Nephron (organoid): Measurements from ENCODE around the gene SOD1.
A peak's percentile ranks its signal among the peaks of the same experiment; 100 is the strongest.
"Not testable (repeated sequence)": the region's sequence is repeated elsewhere in the genome, so short reads cannot be mapped to it uniquely, and the experiment has no call there.

ENCODE experiments used
- H3K27ac Mint-ChIP-seq, 3 experiments: 2 replicates each; pipeline ENCODE4 v1.8.0; 2020; ENCODE audit warnings: mixed read lengths in 3 of 3, mild to moderate bottlenecking in 2 of 3, moderate library complexity in 1 of 3
- H3K27me3 Mint-ChIP-seq: 2 replicates; pipeline ENCODE4 v1.8.0; 2021; ENCODE audit warnings: low read depth, mild to moderate bottlenecking, moderate library complexity, mixed read lengths
- H3K36me3 Mint-ChIP-seq: 2 replicates; pipeline ENCODE4 v1.8.0; 2020; ENCODE audit warnings: low read depth, mixed read lengths
- H3K4me1 Mint-ChIP-seq: 2 replicates; pipeline ENCODE4 v1.8.0; 2020; ENCODE audit warnings: mixed read lengths
- H3K4me3 Mint-ChIP-seq, 3 experiments: 2 replicates each; pipeline ENCODE4 v1.8.0; 2020; ENCODE audit warnings: mild to moderate bottlenecking in 3 of 3, mixed read lengths in 3 of 3, moderate library complexity in 2 of 3
- H3K9me3 Mint-ChIP-seq: 2 replicates; pipeline ENCODE4 v1.8.0; 2020; ENCODE audit warnings: mixed read lengths
- TF ChIP-seq, protein P1 (sequence below), 3 experiments: fragments of 200-600 bp; sonication (generic); IDR thresholded peaks; one replicate each; pipeline ENCODE4 v1.5.0; 2021; ENCODE audit warnings: antibody characterized with exemption in 3 of 3; ENCODE audit not compliant: unreplicated experiment in 3 of 3

The SOD1 gene

DNA sequence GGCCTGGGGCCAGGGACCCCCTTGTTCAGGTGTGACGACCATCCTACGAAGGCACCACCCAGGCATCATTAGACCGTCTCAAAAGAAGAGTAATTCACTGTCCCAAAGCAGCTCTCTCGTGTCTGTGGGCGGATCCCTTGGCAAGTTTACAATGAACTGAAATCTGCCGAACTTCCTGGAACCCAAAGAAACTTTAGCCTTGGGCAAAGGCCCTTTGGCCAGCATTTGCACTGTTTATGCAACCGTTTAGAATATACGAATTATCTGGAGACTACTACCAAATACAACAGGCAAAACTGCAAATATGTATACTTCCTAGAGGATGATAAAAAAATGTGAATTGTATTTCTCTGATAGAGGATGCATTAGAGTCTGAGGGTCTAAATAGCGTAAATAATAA is 1.4 kb upstream of the SOD1 start:
- Mint-ChIP-seq H3K27me3 (no peaks in the 10 kb centered on the region), H3K27ac (no peak overlapping the region), H3K36me3 (peaks cover 20% of the 10 kb centered on the region), H3K4me1 (peaks cover 29% of the 10 kb centered on the region), H3K4me3 (peak overlapping the region; percentile 44 to 100 (median 100)), H3K9me3 (peaks cover 2% of the 10 kb centered on the region)
- TF ChIP-seq, protein P1, sequence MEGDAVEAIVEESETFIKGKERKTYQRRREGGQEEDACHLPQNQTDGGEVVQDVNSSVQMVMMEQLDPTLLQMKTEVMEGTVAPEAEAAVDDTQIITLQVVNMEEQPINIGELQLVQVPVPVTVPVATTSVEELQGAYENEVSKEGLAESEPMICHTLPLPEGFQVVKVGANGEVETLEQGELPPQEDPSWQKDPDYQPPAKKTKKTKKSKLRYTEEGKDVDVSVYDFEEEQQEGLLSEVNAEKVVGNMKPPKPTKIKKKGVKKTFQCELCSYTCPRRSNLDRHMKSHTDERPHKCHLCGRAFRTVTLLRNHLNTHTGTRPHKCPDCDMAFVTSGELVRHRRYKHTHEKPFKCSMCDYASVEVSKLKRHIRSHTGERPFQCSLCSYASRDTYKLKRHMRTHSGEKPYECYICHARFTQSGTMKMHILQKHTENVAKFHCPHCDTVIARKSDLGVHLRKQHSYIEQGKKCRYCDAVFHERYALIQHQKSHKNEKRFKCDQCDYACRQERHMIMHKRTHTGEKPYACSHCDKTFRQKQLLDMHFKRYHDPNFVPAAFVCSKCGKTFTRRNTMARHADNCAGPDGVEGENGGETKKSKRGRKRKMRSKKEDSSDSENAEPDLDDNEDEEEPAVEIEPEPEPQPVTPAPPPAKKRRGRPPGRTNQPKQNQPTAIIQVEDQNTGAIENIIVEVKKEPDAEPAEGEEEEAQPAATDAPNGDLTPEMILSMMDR (IDR thresholded peaks at IDR 0.05; ENCODE audit: unreplicated experiment in 3 of 3), result no peak

DNA sequence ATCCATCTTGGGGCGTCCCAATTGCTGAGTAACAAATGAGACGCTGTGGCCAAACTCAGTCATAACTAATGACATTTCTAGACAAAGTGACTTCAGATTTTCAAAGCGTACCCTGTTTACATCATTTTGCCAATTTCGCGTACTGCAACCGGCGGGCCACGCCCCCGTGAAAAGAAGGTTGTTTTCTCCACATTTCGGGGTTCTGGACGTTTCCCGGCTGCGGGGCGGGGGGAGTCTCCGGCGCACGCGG is 282 bp upstream of the SOD1 start:
- no peaks in the 10 kb centered on the region for H3K27me3 Mint-ChIP-seq
- peak overlapping the region; percentile 95 to 99 (median 97) for H3K27ac Mint-ChIP-seq
- TF ChIP-seq, protein P1 (IDR thresholded peaks at IDR 0.05; ENCODE audit: unreplicated experiment in 3 of 3), result no peak
- peak overlapping the region; percentile 100 for H3K4me3 Mint-ChIP-seq
- H3K4me1 Mint-ChIP-seq, result peaks cover 31% of the 10 kb centered on the region
- H3K36me3 Mint-ChIP-seq, result peaks cover 29% of the 10 kb centered on the region
- H3K9me3 Mint-ChIP-seq, result peaks cover 2% of the 10 kb centered on the region

DNA sequence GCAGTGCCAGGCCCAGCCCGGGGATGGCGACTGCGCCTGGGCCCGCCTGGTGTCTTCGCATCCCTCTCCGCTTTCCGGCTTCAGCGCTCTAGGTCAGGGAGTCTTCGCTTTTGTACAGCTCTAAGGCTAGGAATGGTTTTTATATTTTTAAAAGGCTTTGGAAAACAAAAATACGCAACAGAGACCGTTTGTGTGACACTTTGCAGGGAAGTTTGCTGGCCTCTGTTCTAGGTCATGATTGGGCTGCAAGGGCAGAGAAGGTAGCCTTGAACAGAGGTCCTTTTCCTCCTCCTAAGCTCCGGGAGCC is 719 bp downstream of the SOD1 start:
- no peaks in the 10 kb centered on the region for H3K27me3 Mint-ChIP-seq

DNA sequence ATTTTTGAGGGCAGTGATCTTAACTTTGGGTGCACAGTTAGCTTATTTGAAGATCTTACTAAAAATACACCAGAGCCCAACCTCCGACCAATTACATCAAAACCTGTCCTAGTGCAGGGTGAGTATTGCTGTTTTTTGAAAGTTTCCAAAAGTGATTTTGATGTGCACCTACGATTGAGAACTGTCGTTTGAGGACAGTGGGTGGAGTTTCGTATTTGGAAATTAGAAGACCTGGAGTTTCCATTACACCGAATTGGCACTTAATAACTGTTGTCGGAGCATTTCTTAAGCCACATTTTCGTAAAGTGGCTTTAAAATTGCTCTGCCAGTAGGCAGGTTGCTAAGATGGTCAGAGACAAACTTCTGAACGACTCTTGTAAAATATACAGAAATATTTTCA is 1.1 kb downstream of the SOD1 start:
- Mint-ChIP-seq H3K36me3 (peaks cover 35% of the 10 kb centered on the region), H3K4me3 (peak overlapping the region; percentile 94 to 96 (median 94))

More for the DNA sequence above, 719 bp downstream of the SOD1 start:
- TF ChIP-seq, protein P1 (IDR thresholded peaks at IDR 0.05; ENCODE audit: unreplicated experiment in 3 of 3), result no peak
- Mint-ChIP-seq H3K4me3 (peak overlapping the region; percentile 94 to 96 (median 94)), H3K36me3 (peaks cover 32% of the 10 kb centered on the region), H3K4me1 (peaks cover 33% of the 10 kb centered on the region), H3K9me3 (peaks cover 2% of the 10 kb centered on the region), H3K27ac (peak overlapping the region in 2 of 3 experiments; percentile 76 to 81)

DNA sequence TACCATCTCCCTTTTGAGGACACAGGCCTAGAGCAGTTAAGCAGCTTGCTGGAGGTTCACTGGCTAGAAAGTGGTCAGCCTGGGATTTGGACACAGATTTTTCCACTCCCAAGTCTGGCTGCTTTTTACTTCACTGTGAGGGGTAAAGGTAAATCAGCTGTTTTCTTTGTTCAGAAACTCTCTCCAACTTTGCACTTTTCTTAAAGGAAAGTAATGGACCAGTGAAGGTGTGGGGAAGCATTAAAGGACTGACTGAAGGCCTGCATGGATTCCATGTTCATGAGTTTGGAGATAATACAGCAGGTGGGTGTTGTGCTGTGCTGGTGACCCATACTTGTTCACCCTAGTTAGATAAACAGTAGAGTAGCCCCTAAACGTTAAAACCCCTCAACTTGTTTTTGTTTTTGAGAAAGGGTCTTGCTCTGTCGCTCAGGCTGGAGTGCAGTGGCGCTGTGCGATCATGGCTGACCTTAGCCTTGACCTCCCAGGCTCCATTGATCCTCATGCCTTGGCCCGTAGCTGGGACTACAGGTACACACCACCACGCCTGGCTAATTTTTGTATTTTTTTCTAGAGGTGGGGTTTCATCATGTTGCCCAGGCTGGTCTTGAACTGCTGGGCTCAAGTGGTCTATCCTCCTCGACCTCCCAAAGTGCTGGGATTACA is 4.2 kb downstream of the SOD1 start:
- H3K27me3 Mint-ChIP-seq, result no peaks in the 10 kb centered on the region
- no peak overlapping the region for H3K4me3 Mint-ChIP-seq

More for the DNA sequence above, 1.1 kb downstream of the SOD1 start:
- Mint-ChIP-seq H3K27ac (peak overlapping the region in 1 of 3 experiments; percentile 76), H3K4me1 (peaks cover 37% of the 10 kb centered on the region), H3K9me3 (peaks cover 2% of the 10 kb centered on the region), H3K27me3 (no peaks in the 10 kb centered on the region)
- TF ChIP-seq, protein P1 (IDR thresholded peaks at IDR 0.05; ENCODE audit: unreplicated experiment in 3 of 3), result no peak

DNA sequence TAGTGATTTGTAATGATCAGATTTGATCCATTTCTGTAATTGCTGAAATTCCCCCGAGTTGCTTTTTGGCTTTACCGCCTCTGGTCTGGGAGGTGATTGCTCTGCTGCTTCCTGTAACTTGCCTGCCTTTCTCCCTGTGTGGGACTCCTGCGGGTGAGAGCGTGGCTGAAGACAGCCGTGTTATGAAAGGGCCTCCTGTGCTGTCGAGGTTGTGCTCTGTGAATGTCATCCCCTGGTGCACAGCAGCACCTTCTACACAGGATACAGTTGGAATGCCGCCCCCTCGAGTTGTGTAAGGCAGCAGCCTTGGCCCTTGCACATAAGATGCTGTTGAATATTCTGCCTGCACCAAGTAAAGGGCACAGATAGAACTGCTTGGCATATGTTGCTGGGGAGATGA is 5.9 kb downstream of the SOD1 start:
- no peaks in the 10 kb centered on the region for H3K9me3 Mint-ChIP-seq
- TF ChIP-seq, protein P1 (IDR thresholded peaks at IDR 0.05; ENCODE audit: unreplicated experiment in 3 of 3), result no peak
- peaks cover 30% of the 10 kb centered on the region for H3K4me1 Mint-ChIP-seq
- peaks cover 68% of the 10 kb centered on the region for H3K36me3 Mint-ChIP-seq
- H3K27me3 Mint-ChIP-seq, result no peaks in the 10 kb centered on the region
- no peak overlapping the region for H3K27ac Mint-ChIP-seq
- peak overlapping the region in 1 of 3 experiments; percentile 6 for H3K4me3 Mint-ChIP-seq

More for the DNA sequence above, 4.2 kb downstream of the SOD1 start:
- TF ChIP-seq, protein P1 (IDR thresholded peaks at IDR 0.05; ENCODE audit: unreplicated experiment in 3 of 3), result no peak
- Mint-ChIP-seq H3K4me1 (peaks cover 37% of the 10 kb centered on the region), H3K9me3 (peaks cover 2% of the 10 kb centered on the region), H3K36me3 (peaks cover 62% of the 10 kb centered on the region), H3K27ac (no peak overlapping the region)

DNA sequence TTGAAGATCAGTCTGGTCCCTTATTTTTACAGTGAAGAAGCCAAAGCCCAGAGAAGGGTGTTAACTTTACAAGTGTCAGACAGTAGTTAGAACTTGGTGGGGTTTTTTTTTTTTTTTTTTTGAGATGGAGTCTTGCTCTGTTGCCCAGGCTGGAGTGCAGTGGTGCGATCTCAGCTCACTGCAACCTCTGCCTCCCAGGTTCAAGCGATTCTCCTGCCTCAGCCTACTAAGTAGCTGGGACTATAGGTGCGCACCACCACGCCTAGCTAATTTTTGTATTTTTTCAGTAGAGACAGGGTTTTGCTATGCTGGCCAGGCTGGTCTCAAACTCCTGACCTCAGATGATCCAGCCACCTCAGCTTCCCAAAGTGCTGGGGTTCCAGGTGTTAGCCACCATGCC is 6.4 kb downstream of the SOD1 start:
- H3K27me3 Mint-ChIP-seq, result not testable (repeated sequence)

More for the DNA sequence above, 6.4 kb downstream of the SOD1 start:
- not testable (repeated sequence) for H3K9me3 Mint-ChIP-seq, H3K27ac Mint-ChIP-seq, H3K4me3 Mint-ChIP-seq
- Mint-ChIP-seq H3K4me1 (peaks cover 29% of the 10 kb centered on the region), H3K36me3 (peaks cover 69% of the 10 kb centered on the region)
